GM23338 (cell line): ENCODE results near the gene ADAMTS15. TPM values are rescaled to one million over a fixed set of nuclear protein-coding genes. Genes with fewer than 3 reads are reported as not detected.

Experiments used
- ATAC-seq: fragments of 200-7000 bp; cut with Tn5 transposase; 3 replicates; pipeline ENCODE4 v1.9.1; 2020
- DNase-seq: peaks from one replicate; pipeline ENCODE4 v3.0.0-alpha.2; 2015; ENCODE audit warnings: low spot score
- H2AFZ ChIP-seq: fragments of 200-600 bp; sonication (generic); 2 replicates; pipeline ENCODE4 v1.8.0; 2016; ENCODE audit warnings: antibody characterized with exemption, mild to moderate bottlenecking, moderate library complexity
- H3F3A ChIP-seq: fragments of 200-600 bp; sonication (generic); replicated peaks from 2 replicates; pipeline ENCODE4 v1.8.0; 2017; ENCODE audit warnings: antibody characterized with exemption, mixed run types, low read depth
- H3K27ac ChIP-seq: fragments of 200-600 bp; sonication (generic); 2 replicates; pipeline ENCODE4 v1.6.1; 2016; ENCODE audit warnings: low read depth
- H3K27me3 ChIP-seq: fragments of 200-600 bp; sonication (generic); 2 replicates; pipeline ENCODE4 v1.8.0; 2016; ENCODE audit warnings: mild to moderate bottlenecking, mixed run types, moderate library complexity; ENCODE audit not compliant: insufficient read depth
- H3K36me3 ChIP-seq: fragments of 200-600 bp; sonication (generic); 2 replicates; pipeline ENCODE4 v1.8.0; 2016; ENCODE audit warnings: mild to moderate bottlenecking; ENCODE audit not compliant: insufficient read depth
- H3K4me1 ChIP-seq: fragments of 200-600 bp; sonication (generic); 2 replicates; pipeline ENCODE4 v1.8.0; 2016; ENCODE audit warnings: mild to moderate bottlenecking, moderate library complexity; ENCODE audit not compliant: insufficient read depth
- H3K4me2 ChIP-seq: fragments of 200-600 bp; sonication (generic); 2 replicates; pipeline ENCODE4 v1.7.1; 2017; ENCODE audit warnings: mixed run types
- H3K4me3 ChIP-seq: fragments of 200-600 bp; sonication (generic); 2 replicates; pipeline ENCODE4 v1.6.1; 2016; ENCODE audit warnings: mixed run types
- H3K79me2 ChIP-seq: fragments of 200-600 bp; sonication (generic); replicated peaks from 2 replicates; pipeline ENCODE4 v1.8.0; 2017; ENCODE audit warnings: mild to moderate bottlenecking; ENCODE audit not compliant: insufficient read depth
- H3K9me2 ChIP-seq: fragments of 200-600 bp; sonication (generic); 2 replicates; pipeline ENCODE4 v1.8.0; 2017; ENCODE audit not compliant: insufficient read depth
- H4K20me1 ChIP-seq: fragments of 200-600 bp; sonication (generic); replicated peaks from 2 replicates; pipeline ENCODE4 v1.8.0; 2017; ENCODE audit warnings: mild to moderate bottlenecking; ENCODE audit not compliant: insufficient read depth
- H3K27ac Mint-ChIP-seq: 2 replicates; pipeline ENCODE4 v1.8.0; 2020; ENCODE audit warnings: inconsistent platforms, mild to moderate bottlenecking, moderate library complexity, mixed read lengths
- H3K27me3 Mint-ChIP-seq: 3 replicates; pipeline ENCODE4 v1.8.0; 2022; ENCODE audit warnings: low read depth, mild to moderate bottlenecking, moderate library complexity, mixed read lengths, inconsistent platforms; ENCODE audit not compliant: insufficient read depth, poor library complexity
- H3K36me3 Mint-ChIP-seq: 3 replicates; pipeline ENCODE4 v1.8.0; 2021; ENCODE audit warnings: low read depth, mild to moderate bottlenecking, inconsistent platforms, moderate library complexity, mixed read lengths
- H3K4me1 Mint-ChIP-seq: 3 replicates; pipeline ENCODE4 v1.8.0; 2020; ENCODE audit warnings: mild to moderate bottlenecking, inconsistent platforms, mixed read lengths
- H3K4me3 Mint-ChIP-seq: 3 replicates; pipeline ENCODE4 v1.8.0; 2021; ENCODE audit warnings: moderate library complexity, mild to moderate bottlenecking, inconsistent platforms, mixed read lengths
- H3K9me3 Mint-ChIP-seq: 3 replicates; pipeline ENCODE4 v1.8.0; 2020; ENCODE audit warnings: moderate library complexity, mild to moderate bottlenecking, inconsistent platforms, mixed read lengths
- CREB1 ChIP-seq: fragments of 250-450 bp; sonication (Bioruptor Pico); IDR thresholded peaks from 2 replicates; pipeline ENCODE4 v1.5.0; 2020; ENCODE audit warnings: low read depth, mild to moderate bottlenecking, moderate library complexity
- EZH2 ChIP-seq: fragments of 200-600 bp; sonication (generic); IDR thresholded peaks from one replicate; pipeline ENCODE4 v1.8.0; 2017; ENCODE audit warnings: antibody characterized with exemption, mild to moderate bottlenecking, low read depth; ENCODE audit not compliant: unreplicated experiment
- EZH2phosphoT487 ChIP-seq: fragments of 200-600 bp; sonication (generic); IDR thresholded peaks from one replicate; pipeline ENCODE4 v1.8.1; 2018; ENCODE audit warnings: antibody characterized with exemption; ENCODE audit not compliant: unreplicated experiment
- JUNB ChIP-seq: IDR thresholded peaks from one replicate; pipeline ENCODE4 v1.6.1; 2016; ENCODE audit warnings: antibody characterized with exemption; ENCODE audit not compliant: unreplicated experiment
- NANOG ChIP-seq: IDR thresholded peaks from 2 replicates; pipeline ENCODE4 v1.6.1; 2016; ENCODE audit warnings: antibody characterized with exemption, borderline replicate concordance
- POLR2AphosphoS5 ChIP-seq: IDR thresholded peaks from 2 replicates; pipeline ENCODE4 v1.6.1; 2016; ENCODE audit warnings: antibody characterized with exemption, low read depth
- STAT1 ChIP-seq: IDR thresholded peaks from one replicate; pipeline ENCODE4 v1.6.1; 2016; ENCODE audit warnings: antibody characterized with exemption; ENCODE audit not compliant: unreplicated experiment
- ZNF114 ChIP-seq: fragments of 250-450 bp; sonication (Bioruptor Pico); IDR thresholded peaks from 2 replicates; pipeline ENCODE4 v1.5.0; 2020; ENCODE audit warnings: mild to moderate bottlenecking, moderate library complexity
- ZNF331 ChIP-seq: fragments of 250-450 bp; sonication (Bioruptor Pico); IDR thresholded peaks from 2 replicates; pipeline ENCODE4 v1.5.0; 2020; ENCODE audit warnings: low read depth, mild to moderate bottlenecking, moderate library complexity
- polyA plus RNA-seq: library from polyadenylated mRNA; unstranded; fragments of >200 nt; fragmentation: Nextera tagmentation; extraction: Ambion mirVana; gene quantifications from 2 replicates; pipeline ENCODE4 v1.2.1, GENCODE V29; 2016
- total RNA-seq: library from RNA; depleted of rRNA; stranded (reverse); fragments of >200 nt; shearing (Covaris generic); gene quantifications from 2 replicates; pipeline ENCODE4 v1.2.3, GENCODE V29; 2014
- TF ChIP-seq, protein P1 (sequence below): fragments of 250-450 bp; sonication (Bioruptor Pico); IDR thresholded peaks from 2 replicates; pipeline ENCODE4 v1.5.0; 2020; ENCODE audit warnings: mild to moderate bottlenecking, moderate library complexity
- TF ChIP-seq, protein P2 (sequence below), 2 experiments: fragments of 200-600 bp in 1 of 2; sonication (generic) in 1 of 2; conservative IDR thresholded peaks; 2 replicates each; pipeline versions ENCODE4 v1.5.1 to v1.6.1; 2016 to 2017; ENCODE audit warnings: antibody characterized with exemption in 2 of 2, low read depth in 2 of 2, mild to moderate bottlenecking in 2 of 2, moderate library complexity in 1 of 2
- TF ChIP-seq, protein P3 (sequence below): IDR thresholded peaks from 2 replicates; pipeline ENCODE4 v1.6.1; 2016; ENCODE audit warnings: antibody characterized with exemption
- TF ChIP-seq, protein P4 (sequence below): IDR thresholded peaks from one replicate; pipeline ENCODE4 v1.6.1; 2018; ENCODE audit warnings: antibody characterized with exemption; ENCODE audit not compliant: unreplicated experiment

Gene ADAMTS15
- total and polyA plus RNA-seq, 2 experiments from 2014 or later, result 0.42 to 5.6 TPM

DNA sequence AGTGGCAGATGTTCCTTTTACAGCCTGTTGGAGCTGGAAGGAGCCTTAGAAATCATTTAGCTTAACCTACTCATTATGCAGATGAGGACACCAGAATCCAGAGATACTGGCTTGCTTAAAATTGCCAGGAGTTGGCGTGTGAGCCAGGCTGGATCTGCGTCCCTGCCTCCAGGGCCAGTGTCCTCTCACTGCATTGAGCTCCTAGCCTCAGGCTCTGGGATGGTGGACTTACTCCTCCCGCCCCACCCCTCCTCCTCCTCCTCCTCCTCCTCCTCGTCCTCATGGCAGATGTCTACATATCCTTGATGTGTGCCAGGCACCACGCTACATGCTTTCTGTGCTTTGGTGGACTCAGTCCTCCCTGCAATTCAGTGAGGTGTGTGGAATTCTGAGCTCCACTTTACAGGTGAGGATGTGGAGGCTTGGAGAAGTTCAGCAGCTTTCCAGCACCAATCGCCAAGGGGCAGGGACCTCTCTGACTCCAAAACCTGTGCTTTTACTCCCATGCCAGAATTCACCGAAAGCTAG lies 24.1 kb downstream of the ADAMTS15 start:
- Histone ChIP-seq H3K4me3 (no peak overlapping the region), H3K36me3 (no peaks in the 10 kb centered on the region; the same call in 1 of the 2 replicates), H2AFZ (no peak overlapping the region), H3K4me1 (no peaks in the 10 kb centered on the region), H3K4me2 (no peak overlapping the region), H3K27ac (no peak overlapping the region), H3F3A (no peaks in the 10 kb centered on the region), H4K20me1 (no peaks in the 10 kb centered on the region), H3K79me2 (no peaks in the 10 kb centered on the region), H3K27me3 (no peaks in the 10 kb centered on the region), H3K9me2 (no peaks in the 10 kb centered on the region)
- DNase-seq, result no peak
- no peaks in the 10 kb centered on the region for H3K36me3 Mint-ChIP-seq
- no peaks in the 10 kb centered on the region for H3K9me3 Mint-ChIP-seq
- no peak for ATAC-seq
- H3K4me3 Mint-ChIP-seq, result no peak overlapping the region
- peaks cover 2% of the 10 kb centered on the region; the same call in 2 of the 3 replicates for H3K4me1 Mint-ChIP-seq
- no peak overlapping the region for H3K27ac Mint-ChIP-seq
- TF ChIP-seq JUNB (no peak), STAT1 (no peak), ZNF114 (no peak), CREB1 (CRISPR knock-in tag) (no peak), EZH2 (no peak), NANOG (no peak), POLR2AphosphoS5 (no peak), ZNF331 (CRISPR knock-in tag) (no peak), EZH2phosphoT487 (no peak)
- TF ChIP-seq, protein P1, sequence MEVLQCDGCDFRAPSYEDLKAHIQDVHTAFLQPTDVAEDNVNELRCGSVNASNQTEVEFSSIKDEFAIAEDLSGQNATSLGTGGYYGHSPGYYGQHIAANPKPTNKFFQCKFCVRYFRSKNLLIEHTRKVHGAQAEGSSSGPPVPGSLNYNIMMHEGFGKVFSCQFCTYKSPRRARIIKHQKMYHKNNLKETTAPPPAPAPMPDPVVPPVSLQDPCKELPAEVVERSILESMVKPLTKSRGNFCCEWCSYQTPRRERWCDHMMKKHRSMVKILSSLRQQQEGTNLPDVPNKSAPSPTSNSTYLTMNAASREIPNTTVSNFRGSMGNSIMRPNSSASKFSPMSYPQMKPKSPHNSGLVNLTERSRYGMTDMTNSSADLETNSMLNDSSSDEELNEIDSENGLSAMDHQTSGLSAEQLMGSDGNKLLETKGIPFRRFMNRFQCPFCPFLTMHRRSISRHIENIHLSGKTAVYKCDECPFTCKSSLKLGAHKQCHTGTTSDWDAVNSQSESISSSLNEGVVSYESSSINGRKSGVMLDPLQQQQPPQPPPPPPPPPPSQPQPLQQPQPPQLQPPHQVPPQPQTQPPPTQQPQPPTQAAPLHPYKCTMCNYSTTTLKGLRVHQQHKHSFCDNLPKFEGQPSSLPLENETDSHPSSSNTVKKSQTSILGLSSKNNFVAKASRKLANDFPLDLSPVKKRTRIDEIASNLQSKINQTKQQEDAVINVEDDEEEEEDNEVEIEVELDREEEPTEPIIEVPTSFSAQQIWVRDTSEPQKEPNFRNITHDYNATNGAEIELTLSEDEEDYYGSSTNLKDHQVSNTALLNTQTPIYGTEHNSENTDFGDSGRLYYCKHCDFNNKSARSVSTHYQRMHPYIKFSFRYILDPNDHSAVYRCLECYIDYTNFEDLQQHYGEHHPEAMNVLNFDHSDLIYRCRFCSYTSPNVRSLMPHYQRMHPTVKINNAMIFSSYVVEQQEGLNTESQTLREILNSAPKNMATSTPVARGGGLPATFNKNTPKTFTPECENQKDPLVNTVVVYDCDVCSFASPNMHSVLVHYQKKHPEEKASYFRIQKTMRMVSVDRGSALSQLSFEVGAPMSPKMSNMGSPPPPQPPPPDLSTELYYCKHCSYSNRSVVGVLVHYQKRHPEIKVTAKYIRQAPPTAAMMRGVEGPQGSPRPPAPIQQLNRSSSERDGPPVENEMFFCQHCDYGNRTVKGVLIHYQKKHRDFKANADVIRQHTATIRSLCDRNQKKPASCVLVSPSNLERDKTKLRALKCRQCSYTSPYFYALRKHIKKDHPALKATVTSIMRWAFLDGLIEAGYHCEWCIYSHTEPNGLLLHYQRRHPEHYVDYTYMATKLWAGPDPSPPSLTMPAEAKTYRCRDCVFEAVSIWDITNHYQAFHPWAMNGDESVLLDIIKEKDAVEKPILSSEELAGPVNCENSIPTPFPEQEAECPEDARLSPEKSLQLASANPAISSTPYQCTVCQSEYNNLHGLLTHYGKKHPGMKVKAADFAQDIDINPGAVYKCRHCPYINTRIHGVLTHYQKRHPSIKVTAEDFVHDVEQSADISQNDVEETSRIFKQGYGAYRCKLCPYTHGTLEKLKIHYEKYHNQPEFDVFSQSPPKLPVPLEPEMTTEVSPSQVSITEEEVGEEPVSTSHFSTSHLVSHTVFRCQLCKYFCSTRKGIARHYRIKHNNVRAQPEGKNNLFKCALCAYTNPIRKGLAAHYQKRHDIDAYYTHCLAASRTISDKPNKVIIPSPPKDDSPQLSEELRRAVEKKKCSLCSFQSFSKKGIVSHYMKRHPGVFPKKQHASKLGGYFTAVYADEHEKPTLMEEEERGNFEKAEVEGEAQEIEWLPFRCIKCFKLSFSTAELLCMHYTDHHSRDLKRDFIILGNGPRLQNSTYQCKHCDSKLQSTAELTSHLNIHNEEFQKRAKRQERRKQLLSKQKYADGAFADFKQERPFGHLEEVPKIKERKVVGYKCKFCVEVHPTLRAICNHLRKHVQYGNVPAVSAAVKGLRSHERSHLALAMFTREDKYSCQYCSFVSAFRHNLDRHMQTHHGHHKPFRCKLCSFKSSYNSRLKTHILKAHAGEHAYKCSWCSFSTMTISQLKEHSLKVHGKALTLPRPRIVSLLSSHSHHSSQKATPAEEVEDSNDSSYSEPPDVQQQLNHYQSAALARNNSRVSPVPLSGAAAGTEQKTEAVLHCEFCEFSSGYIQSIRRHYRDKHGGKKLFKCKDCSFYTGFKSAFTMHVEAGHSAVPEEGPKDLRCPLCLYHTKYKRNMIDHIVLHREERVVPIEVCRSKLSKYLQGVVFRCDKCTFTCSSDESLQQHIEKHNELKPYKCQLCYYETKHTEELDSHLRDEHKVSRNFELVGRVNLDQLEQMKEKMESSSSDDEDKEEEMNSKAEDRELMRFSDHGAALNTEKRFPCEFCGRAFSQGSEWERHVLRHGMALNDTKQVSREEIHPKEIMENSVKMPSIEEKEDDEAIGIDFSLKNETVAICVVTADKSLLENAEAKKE (CRISPR knock-in tag), result no peak
- TF ChIP-seq, protein P2, sequence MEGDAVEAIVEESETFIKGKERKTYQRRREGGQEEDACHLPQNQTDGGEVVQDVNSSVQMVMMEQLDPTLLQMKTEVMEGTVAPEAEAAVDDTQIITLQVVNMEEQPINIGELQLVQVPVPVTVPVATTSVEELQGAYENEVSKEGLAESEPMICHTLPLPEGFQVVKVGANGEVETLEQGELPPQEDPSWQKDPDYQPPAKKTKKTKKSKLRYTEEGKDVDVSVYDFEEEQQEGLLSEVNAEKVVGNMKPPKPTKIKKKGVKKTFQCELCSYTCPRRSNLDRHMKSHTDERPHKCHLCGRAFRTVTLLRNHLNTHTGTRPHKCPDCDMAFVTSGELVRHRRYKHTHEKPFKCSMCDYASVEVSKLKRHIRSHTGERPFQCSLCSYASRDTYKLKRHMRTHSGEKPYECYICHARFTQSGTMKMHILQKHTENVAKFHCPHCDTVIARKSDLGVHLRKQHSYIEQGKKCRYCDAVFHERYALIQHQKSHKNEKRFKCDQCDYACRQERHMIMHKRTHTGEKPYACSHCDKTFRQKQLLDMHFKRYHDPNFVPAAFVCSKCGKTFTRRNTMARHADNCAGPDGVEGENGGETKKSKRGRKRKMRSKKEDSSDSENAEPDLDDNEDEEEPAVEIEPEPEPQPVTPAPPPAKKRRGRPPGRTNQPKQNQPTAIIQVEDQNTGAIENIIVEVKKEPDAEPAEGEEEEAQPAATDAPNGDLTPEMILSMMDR (conservative IDR thresholded peaks at IDR 0.05; ENCODE audit: low read depth in 2 of 2), result no peak
- TF ChIP-seq, protein P3, sequence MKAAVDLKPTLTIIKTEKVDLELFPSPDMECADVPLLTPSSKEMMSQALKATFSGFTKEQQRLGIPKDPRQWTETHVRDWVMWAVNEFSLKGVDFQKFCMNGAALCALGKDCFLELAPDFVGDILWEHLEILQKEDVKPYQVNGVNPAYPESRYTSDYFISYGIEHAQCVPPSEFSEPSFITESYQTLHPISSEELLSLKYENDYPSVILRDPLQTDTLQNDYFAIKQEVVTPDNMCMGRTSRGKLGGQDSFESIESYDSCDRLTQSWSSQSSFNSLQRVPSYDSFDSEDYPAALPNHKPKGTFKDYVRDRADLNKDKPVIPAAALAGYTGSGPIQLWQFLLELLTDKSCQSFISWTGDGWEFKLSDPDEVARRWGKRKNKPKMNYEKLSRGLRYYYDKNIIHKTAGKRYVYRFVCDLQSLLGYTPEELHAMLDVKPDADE, result no peak
- TF ChIP-seq, protein P4, sequence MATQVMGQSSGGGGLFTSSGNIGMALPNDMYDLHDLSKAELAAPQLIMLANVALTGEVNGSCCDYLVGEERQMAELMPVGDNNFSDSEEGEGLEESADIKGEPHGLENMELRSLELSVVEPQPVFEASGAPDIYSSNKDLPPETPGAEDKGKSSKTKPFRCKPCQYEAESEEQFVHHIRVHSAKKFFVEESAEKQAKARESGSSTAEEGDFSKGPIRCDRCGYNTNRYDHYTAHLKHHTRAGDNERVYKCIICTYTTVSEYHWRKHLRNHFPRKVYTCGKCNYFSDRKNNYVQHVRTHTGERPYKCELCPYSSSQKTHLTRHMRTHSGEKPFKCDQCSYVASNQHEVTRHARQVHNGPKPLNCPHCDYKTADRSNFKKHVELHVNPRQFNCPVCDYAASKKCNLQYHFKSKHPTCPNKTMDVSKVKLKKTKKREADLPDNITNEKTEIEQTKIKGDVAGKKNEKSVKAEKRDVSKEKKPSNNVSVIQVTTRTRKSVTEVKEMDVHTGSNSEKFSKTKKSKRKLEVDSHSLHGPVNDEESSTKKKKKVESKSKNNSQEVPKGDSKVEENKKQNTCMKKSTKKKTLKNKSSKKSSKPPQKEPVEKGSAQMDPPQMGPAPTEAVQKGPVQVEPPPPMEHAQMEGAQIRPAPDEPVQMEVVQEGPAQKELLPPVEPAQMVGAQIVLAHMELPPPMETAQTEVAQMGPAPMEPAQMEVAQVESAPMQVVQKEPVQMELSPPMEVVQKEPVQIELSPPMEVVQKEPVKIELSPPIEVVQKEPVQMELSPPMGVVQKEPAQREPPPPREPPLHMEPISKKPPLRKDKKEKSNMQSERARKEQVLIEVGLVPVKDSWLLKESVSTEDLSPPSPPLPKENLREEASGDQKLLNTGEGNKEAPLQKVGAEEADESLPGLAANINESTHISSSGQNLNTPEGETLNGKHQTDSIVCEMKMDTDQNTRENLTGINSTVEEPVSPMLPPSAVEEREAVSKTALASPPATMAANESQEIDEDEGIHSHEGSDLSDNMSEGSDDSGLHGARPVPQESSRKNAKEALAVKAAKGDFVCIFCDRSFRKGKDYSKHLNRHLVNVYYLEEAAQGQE, result no peak
- H3K27me3 Mint-ChIP-seq, result peaks cover 5% of the 10 kb centered on the region
